MCF 10A (cell line): Measurements from ENCODE around the gene AUTS2. TPM values are rescaled to one million over a fixed set of nuclear protein-coding genes. Genes with fewer than 3 reads are reported as not detected.

ENCODE experiments used
- BruUV-seq: library from RNA; stranded (reverse); fragments of 400-500 nt; replicated peaks from 2 replicates; lab custom pipeline; 2021; lab: Mats Ljungman, UMichigan
- CTCF ChIA-PET: fragments of 300-600 bp; sonication (Branson Sonifier 250); formaldehyde crosslinking; extraction: SDS; loops from one replicate; lab custom pipeline; 2021; ENCODE audit warnings: antibody characterized with exemption, inconsistent platforms; lab: Yijun Ruan, JAX
- POLR2A ChIA-PET: fragments of 300-600, 350-650 bp; sonication (Branson Sonifier 250); formaldehyde crosslinking; extraction: SDS; loops from one replicate; lab custom pipeline; 2020; ENCODE audit warnings: antibody characterized with exemption, inconsistent platforms; lab: Yijun Ruan, JAX
- DNase-seq: peaks from one replicate; pipeline ENCODE4 v3.0.0-alpha.2; 2018; ENCODE audit not compliant: unreplicated experiment
- H3K27ac Mint-ChIP-seq: one replicate; pipeline ENCODE4 v1.8.0; 2022; ENCODE audit warnings: mild to moderate bottlenecking, low read depth, mixed read lengths; ENCODE audit not compliant: unreplicated experiment
- H3K27me3 Mint-ChIP-seq: one replicate; pipeline ENCODE4 v1.8.0; 2022; ENCODE audit warnings: mixed read lengths; ENCODE audit not compliant: insufficient read depth, unreplicated experiment
- H3K36me3 Mint-ChIP-seq: one replicate; pipeline ENCODE4 v1.8.0; 2022; ENCODE audit warnings: mild to moderate bottlenecking, moderate library complexity, mixed read lengths; ENCODE audit not compliant: insufficient read depth, unreplicated experiment
- H3K4me1 Mint-ChIP-seq: one replicate; pipeline ENCODE4 v1.8.0; 2022; ENCODE audit warnings: mixed read lengths; ENCODE audit not compliant: insufficient read depth, unreplicated experiment
- H3K4me3 Mint-ChIP-seq: one replicate; pipeline ENCODE4 v1.8.0; 2022; ENCODE audit warnings: mild to moderate bottlenecking, moderate library complexity, mixed read lengths; ENCODE audit not compliant: unreplicated experiment
- H3K9me3 Mint-ChIP-seq: one replicate; pipeline ENCODE4 v1.8.0; 2022; ENCODE audit warnings: mixed read lengths; ENCODE audit not compliant: unreplicated experiment
- intact Hi-C: fragments of 100-400 bp; cut with micrococcal nuclease; formaldehyde crosslinking; loops from 2 replicates; pipeline ENCODE4 v1.14.1; 2022
- total RNA-seq: library from RNA; stranded (reverse); gene quantifications from 2 replicates; pipeline ENCODE4 v1.2.3, GENCODE V29; 2022
- TF ChIP-seq, protein P1 (sequence below): fragments of 200-600 bp; IDR thresholded peaks from one replicate; pipeline ENCODE4 v1.8.0; 2022; ENCODE audit warnings: antibody characterized with exemption, mild to moderate bottlenecking; ENCODE audit not compliant: unreplicated experiment

AUTS2 gene
- total RNA-seq, 1 experiment from 2014 or later: 1.3 TPM

DNA sequence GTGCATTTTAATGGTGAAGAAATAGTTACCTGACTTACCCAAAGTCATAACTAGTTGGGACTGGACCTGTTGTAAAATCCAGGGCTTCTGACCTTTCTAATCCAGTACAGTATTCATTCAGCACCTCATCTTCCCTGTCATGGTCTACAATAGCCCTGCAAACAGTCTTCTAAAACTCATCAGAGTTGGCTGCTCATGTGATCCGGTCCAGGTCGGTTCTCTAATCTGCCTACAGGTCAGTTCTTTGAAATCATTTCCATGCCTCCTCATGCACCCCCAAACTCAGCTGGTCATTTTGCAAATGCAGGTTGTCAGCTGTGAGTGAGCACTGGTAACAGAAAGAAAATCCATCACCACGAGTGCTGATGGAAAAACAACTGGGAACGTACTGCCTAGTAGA is 1082.0 kb downstream of the AUTS2 start:
- CTCF ChIA-PET: interaction anchor here (2.0 kb wide), 1 partner anchor 18 kb away, joined by 6 read pairs; no protein-coding TSS in a partner anchor
- POLR2A ChIA-PET: no interaction called here
- TF ChIP-seq, protein P1, sequence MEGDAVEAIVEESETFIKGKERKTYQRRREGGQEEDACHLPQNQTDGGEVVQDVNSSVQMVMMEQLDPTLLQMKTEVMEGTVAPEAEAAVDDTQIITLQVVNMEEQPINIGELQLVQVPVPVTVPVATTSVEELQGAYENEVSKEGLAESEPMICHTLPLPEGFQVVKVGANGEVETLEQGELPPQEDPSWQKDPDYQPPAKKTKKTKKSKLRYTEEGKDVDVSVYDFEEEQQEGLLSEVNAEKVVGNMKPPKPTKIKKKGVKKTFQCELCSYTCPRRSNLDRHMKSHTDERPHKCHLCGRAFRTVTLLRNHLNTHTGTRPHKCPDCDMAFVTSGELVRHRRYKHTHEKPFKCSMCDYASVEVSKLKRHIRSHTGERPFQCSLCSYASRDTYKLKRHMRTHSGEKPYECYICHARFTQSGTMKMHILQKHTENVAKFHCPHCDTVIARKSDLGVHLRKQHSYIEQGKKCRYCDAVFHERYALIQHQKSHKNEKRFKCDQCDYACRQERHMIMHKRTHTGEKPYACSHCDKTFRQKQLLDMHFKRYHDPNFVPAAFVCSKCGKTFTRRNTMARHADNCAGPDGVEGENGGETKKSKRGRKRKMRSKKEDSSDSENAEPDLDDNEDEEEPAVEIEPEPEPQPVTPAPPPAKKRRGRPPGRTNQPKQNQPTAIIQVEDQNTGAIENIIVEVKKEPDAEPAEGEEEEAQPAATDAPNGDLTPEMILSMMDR: no peak
- no peaks in the 10 kb centered on the region for H3K4me1 Mint-ChIP-seq
- no peaks in the 10 kb centered on the region for H3K27me3 Mint-ChIP-seq
- no peaks in the 10 kb centered on the region for H3K36me3 Mint-ChIP-seq
- intact Hi-C loops: no loop called here
- no peak for DNase-seq
- no peak overlapping the region for H3K4me3 Mint-ChIP-seq
- no TSS peak for BruUV-seq
- H3K27ac Mint-ChIP-seq: no peak overlapping the region
- peaks cover 34% of the 10 kb centered on the region for H3K9me3 Mint-ChIP-seq

DNA sequence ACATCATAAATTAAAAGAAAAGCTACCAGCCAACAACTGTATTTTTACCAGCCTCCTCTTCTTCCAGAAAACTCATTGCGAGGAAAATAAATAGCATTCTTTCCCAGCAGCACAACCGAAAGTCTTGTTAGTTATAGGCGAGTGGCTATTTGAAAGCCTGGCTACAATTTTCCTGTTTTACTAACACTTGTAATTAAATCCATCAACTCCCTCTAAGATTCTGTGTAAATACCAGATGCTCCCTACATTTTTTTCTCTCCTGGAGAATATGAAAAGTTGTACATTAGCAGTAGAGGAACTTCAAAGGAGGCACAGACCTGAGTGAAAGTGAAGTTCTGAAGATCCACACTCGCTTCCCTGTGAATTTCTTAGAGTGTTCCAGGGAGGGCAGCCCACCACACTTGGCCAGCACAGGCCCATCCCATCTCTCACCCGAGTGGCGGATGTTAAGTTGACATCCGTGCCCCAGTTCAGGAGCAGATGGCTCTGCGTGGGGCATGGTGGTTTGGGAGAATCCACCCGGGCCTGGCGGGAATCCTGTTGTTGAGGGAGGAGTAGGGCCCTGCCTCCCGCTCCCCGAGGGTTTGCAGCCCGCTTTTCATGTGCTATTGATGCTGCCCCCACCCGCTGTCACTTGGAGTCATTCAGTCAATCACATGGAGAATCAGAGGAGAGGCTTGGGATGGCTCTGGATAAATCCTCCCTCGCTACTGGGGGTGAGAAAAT is 1082.6 kb downstream of the AUTS2 start:
- Mint-ChIP-seq H3K9me3 (peaks cover 33% of the 10 kb centered on the region), H3K27ac (no peak overlapping the region), H3K4me3 (no peak overlapping the region), H3K36me3 (no peaks in the 10 kb centered on the region), H3K27me3 (no peaks in the 10 kb centered on the region), H3K4me1 (no peaks in the 10 kb centered on the region)
- intact Hi-C loops: no loop called here
- ChIA-PET POLR2A (no interaction called here), CTCF (interaction anchor here (2.0 kb wide), 1 partner anchor 17 kb away, joined by 6 read pairs; no protein-coding TSS in a partner anchor)
- TF ChIP-seq, protein P1: no peak
- DNase-seq: no peak
- BruUV-seq: no TSS peak

DNA sequence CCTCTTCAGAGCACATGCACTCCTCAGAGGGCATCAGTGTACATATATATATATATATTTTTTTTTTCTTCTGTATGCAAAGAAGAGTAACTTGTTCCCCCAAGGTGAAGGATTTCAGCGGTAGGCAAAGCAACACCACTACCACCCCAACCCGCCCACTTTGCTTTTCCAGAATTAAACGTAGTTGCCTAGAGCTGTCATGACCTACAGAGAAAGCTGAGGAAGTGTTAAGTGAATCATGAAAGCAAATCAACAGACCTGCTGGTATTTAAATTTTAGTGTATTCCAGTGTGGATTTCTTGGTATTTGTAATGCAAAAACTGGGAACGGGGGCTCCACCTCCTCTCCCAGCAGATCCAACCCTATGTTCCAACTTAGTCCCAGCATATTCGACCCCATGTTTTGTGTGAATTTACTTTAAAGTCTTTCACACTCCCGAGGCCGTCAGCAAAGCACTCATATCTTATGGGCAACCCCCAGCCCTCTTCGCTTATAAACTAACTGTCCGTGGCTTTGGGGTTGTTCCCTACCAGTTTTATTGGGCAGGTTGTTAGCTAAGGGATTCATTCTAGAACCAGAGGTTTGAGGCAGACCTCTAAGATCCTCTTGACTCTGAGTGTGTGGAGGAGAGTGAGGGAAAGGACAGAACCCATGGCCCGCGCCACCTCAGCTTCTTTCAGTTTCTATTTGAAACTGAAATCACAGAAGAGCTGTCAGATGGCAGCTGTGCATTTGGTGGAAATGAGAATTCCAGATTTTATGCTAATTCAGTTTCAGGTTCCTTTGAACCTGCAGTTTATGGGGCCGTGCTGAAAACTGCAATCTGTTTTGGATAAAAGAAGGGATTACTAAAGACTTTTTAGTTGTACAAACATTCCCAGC is 1083.4 kb downstream of the AUTS2 start:
- Mint-ChIP-seq H3K4me3 (no peak overlapping the region), H3K27ac (no peak overlapping the region), H3K9me3 (peaks cover 26% of the 10 kb centered on the region), H3K36me3 (no peaks in the 10 kb centered on the region), H3K4me1 (no peaks in the 10 kb centered on the region), H3K27me3 (no peaks in the 10 kb centered on the region)
- POLR2A ChIA-PET: no interaction called here
- TF ChIP-seq, protein P1: no peak
- intact Hi-C loops: no loop called here
- no TSS peak for BruUV-seq
- CTCF ChIA-PET: interaction anchor here (2.0 kb wide), 1 partner anchor 16 kb away, joined by 6 read pairs; no protein-coding TSS in a partner anchor
- no peak for DNase-seq

- intact Hi-C loops: no loop called here
- H3K27me3 Mint-ChIP-seq: no peaks in the 10 kb centered on the region
- CTCF ChIA-PET: no interaction called here
- POLR2A ChIA-PET: no interaction called here
- peaks cover 13% of the 10 kb centered on the region for H3K9me3 Mint-ChIP-seq
- no peak overlapping the region for H3K27ac Mint-ChIP-seq
- H3K4me3 Mint-ChIP-seq: no peak overlapping the region
- no peak for DNase-seq
- BruUV-seq: no TSS peak
- TF ChIP-seq, protein P1: no peak
- no peaks in the 10 kb centered on the region for H3K4me1 Mint-ChIP-seq
- H3K36me3 Mint-ChIP-seq: no peaks in the 10 kb centered on the region
Observed at GRCh38 chr7:70684173-70684572, 1085.9 kb downstream of the AUTS2 start.
